ENCODE data around the gene ZNF652. TPM values are rescaled to one million over a fixed set of nuclear protein-coding genes. Genes with fewer than 3 reads are reported as not detected.

ZNF652 gene
- total RNA-seq, 4 donors from 2014 or later, result 36.5 to 56.1 (median 42.5) TPM

DNA sequence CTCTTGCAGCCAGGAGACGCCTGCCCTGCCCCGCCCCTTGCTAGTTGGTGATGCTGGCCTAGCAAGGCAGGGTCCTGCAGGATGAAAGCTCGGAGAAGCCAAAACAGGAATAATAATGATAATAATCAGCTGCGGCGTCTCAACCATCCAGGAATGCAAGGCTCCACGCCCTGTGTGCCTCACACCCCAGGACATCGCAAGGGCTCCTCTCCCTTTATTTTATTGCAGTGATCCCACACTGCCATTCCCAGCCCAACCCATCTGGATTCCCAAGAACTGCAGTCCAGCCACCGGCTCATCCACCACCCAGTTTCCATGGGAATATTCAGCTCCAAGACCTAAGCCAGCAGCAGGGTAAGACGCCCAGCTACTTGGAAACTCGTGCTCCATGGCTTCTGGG, 21.0 kb upstream of the ZNF652 start:
- Histone ChIP-seq H3K4me3 (no peak overlapping the region), H3K27ac (no peak overlapping the region), H3K9me3 (no peaks in the 10 kb centered on the region), H3K27me3 (no peaks in the 10 kb centered on the region), H3K4me1 (no peaks in the 10 kb centered on the region), H3K36me3 (no peaks in the 10 kb centered on the region)
- TF ChIP-seq POLR2A (IDR thresholded peaks at IDR 0.05), result no peak
- TF ChIP-seq CTCF (IDR thresholded peaks at IDR 0.05), result no peak
- peak in 1 of 3 donors; percentile 24 for DNase-seq

- Histone ChIP-seq H3K27me3 (no peaks in the 10 kb centered on the region), H3K4me3 (no peak overlapping the region), H3K27ac (no peak overlapping the region), H3K36me3 (no peaks in the 10 kb centered on the region), H3K4me1 (no peaks in the 10 kb centered on the region), H3K9me3 (no peaks in the 10 kb centered on the region)
- no peak for DNase-seq
- no peak for TF ChIP-seq POLR2A (IDR thresholded peaks at IDR 0.05)
- no peak for TF ChIP-seq CTCF (IDR thresholded peaks at IDR 0.05)
Observed at GRCh38 chr17:49382556-49382955, 20.5 kb upstream of the ZNF652 start.

GRCh38 chr17:49381793-49382192, 19.7 kb upstream of the ZNF652 start:
- Histone ChIP-seq H3K27me3 (no peaks in the 10 kb centered on the region), H3K4me1 (no peaks in the 10 kb centered on the region), H3K4me3 (no peak overlapping the region), H3K36me3 (no peaks in the 10 kb centered on the region), H3K9me3 (no peaks in the 10 kb centered on the region), H3K27ac (no peak overlapping the region)
- peak in 1 of 3 donors; percentile 12 for DNase-seq
- TF ChIP-seq POLR2A (IDR thresholded peaks at IDR 0.05) (no peak), CTCF (IDR thresholded peaks at IDR 0.05) (no peak)

- DNase-seq, result no peak
- Histone ChIP-seq H3K4me1 (no peaks in the 10 kb centered on the region), H3K36me3 (no peaks in the 10 kb centered on the region), H3K9me3 (no peaks in the 10 kb centered on the region), H3K4me3 (no peak overlapping the region), H3K27me3 (no peaks in the 10 kb centered on the region), H3K27ac (no peak overlapping the region)
- TF ChIP-seq CTCF (IDR thresholded peaks at IDR 0.05) (no peak), POLR2A (IDR thresholded peaks at IDR 0.05) (no peak)
Observed at GRCh38 chr17:49381033-49381432, 19.0 kb upstream of the ZNF652 start.

DNA sequence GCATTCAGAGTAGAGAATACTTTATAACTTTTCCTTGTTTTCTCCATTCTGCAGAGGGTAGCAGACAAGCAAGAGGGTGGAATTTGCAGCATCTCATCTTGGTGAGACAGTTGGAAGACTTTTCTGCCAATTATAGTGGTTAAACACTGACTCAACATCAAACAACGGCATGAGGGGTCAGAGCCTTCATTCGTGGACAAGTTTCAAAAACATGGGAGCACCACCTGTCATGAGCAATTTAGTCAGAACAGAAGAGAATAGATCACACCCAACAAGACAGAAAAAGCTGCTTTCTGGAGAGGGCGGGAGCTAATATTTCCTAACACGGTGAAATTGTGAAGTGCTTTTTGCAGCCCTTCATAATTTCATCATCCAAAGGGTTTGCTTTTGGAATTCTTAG, 17.9 kb upstream of the ZNF652 start:
- Histone ChIP-seq H3K27ac (no peak overlapping the region), H3K9me3 (no peaks in the 10 kb centered on the region), H3K36me3 (no peaks in the 10 kb centered on the region), H3K27me3 (no peaks in the 10 kb centered on the region), H3K4me1 (no peaks in the 10 kb centered on the region), H3K4me3 (no peak overlapping the region)
- DNase-seq, result no peak
- TF ChIP-seq CTCF (IDR thresholded peaks at IDR 0.05) (no peak), POLR2A (IDR thresholded peaks at IDR 0.05) (no peak)

DNA sequence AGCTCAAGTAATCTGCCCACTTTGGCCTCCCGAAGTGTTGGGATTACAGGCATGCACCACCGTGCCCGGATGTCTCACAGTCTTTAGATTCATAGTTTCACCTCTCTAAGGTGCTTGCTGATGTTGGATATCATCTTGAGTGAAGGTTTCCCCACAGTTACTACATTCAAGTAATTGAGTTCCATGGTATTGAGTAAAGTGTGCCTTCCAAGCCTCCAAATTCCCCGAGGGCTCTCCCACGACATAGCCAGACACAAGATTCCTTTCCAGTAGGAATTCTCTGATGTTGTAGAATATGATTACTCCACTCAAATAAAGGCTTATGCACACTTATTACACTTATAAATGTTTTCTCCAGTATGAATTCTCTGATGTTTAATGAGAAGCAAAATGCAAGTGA, 16.3 kb upstream of the ZNF652 start:
- Histone ChIP-seq H3K9me3 (no peaks in the 10 kb centered on the region), H3K27me3 (no peaks in the 10 kb centered on the region), H3K4me3 (no peak overlapping the region), H3K27ac (no peak overlapping the region), H3K36me3 (no peaks in the 10 kb centered on the region), H3K4me1 (no peaks in the 10 kb centered on the region)
- no peak for TF ChIP-seq POLR2A (IDR thresholded peaks at IDR 0.05)
- TF ChIP-seq CTCF (IDR thresholded peaks at IDR 0.05), result no peak
- no peak for DNase-seq

All from Peyer's patch (tissue), 4 donors.